ENCODE results near the gene OASL.

GRCh38 chr12:120981407-120981941, 57.6 kb downstream of the OASL start:
- TF ChIP-seq, protein P1, sequence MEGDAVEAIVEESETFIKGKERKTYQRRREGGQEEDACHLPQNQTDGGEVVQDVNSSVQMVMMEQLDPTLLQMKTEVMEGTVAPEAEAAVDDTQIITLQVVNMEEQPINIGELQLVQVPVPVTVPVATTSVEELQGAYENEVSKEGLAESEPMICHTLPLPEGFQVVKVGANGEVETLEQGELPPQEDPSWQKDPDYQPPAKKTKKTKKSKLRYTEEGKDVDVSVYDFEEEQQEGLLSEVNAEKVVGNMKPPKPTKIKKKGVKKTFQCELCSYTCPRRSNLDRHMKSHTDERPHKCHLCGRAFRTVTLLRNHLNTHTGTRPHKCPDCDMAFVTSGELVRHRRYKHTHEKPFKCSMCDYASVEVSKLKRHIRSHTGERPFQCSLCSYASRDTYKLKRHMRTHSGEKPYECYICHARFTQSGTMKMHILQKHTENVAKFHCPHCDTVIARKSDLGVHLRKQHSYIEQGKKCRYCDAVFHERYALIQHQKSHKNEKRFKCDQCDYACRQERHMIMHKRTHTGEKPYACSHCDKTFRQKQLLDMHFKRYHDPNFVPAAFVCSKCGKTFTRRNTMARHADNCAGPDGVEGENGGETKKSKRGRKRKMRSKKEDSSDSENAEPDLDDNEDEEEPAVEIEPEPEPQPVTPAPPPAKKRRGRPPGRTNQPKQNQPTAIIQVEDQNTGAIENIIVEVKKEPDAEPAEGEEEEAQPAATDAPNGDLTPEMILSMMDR (IDR thresholded peaks at IDR 0.05): no peak
- TF ChIP-seq EZH2phosphoT487 (IDR thresholded peaks at IDR 0.05): no peak
